SU-DHL-6 (cell line): Measurements from ENCODE around the gene RCAN2.

Experiments
- H2AFZ ChIP-seq: fragments of 200-600 bp; sonication (generic); 2 replicates; pipeline ENCODE4 v1.6.1; 2014; ENCODE audit warnings: low read depth, mild to moderate bottlenecking, moderate library complexity, mixed read lengths, antibody characterized with exemption, low read length; ENCODE audit not compliant: severe bottlenecking
- H3F3A ChIP-seq: fragments of 200-600 bp; shearing (Covaris generic); 2 replicates; pipeline ENCODE4 v1.6.0; 2016; ENCODE audit warnings: antibody characterized with exemption, mild to moderate bottlenecking; ENCODE audit not compliant: insufficient read depth
- H3K27ac ChIP-seq: fragments of 200-600 bp; sonication (generic); 2 replicates; pipeline ENCODE4 v1.5.1; 2016; ENCODE audit warnings: low read depth, mild to moderate bottlenecking, low read length, moderate library complexity, mixed read lengths
- H3K27me3 ChIP-seq: fragments of 200-600 bp; sonication (generic), shearing (Covaris generic); 2 replicates; pipeline ENCODE4 v1.6.0; 2014; ENCODE audit warnings: mild to moderate bottlenecking, low read length
- H3K36me3 ChIP-seq: fragments of 200-600 bp; sonication (generic); 2 replicates; pipeline ENCODE4 v1.6.1; 2014; ENCODE audit warnings: mild to moderate bottlenecking, low read length, mixed read lengths
- H3K4me2 ChIP-seq: fragments of 300-600, 200-600 bp; shearing (Covaris generic), sonication (generic); 2 replicates; pipeline ENCODE4 v1.6.0; 2014; ENCODE audit warnings: low read length, low read depth, mild to moderate bottlenecking; ENCODE audit not compliant: poor library complexity, severe bottlenecking
- H3K4me3 ChIP-seq: fragments of 200-600 bp; sonication (generic); 2 replicates; pipeline ENCODE4 v1.5.1; 2014; ENCODE audit warnings: antibody characterized with exemption, low read length, mild to moderate bottlenecking, mixed read lengths; ENCODE audit not compliant: insufficient read depth, poor library complexity, severe bottlenecking
- H3K79me2 ChIP-seq: fragments of 200-600 bp; sonication (generic); 2 replicates; pipeline ENCODE4 v1.6.1; 2014; ENCODE audit warnings: mild to moderate bottlenecking, low read length, moderate library complexity; ENCODE audit not compliant: insufficient read depth
- H3K9ac ChIP-seq: fragments of 200-600 bp; sonication (generic); 2 replicates; pipeline ENCODE4 v1.7.0; 2014; ENCODE audit warnings: mild to moderate bottlenecking, low read length
- H3K9me2 ChIP-seq: fragments of 200-600 bp; sonication (generic); replicated peaks from 2 replicates; pipeline ENCODE4 v1.6.1; 2014; ENCODE audit warnings: low read length; ENCODE audit not compliant: insufficient read depth
- H3K9me3 ChIP-seq: fragments of 200-600 bp; sonication (generic); 2 replicates; pipeline ENCODE4 v1.6.1; 2014; ENCODE audit warnings: low read length, mixed read lengths; ENCODE audit not compliant: insufficient read depth
- H4K20me1 ChIP-seq: fragments of 200-600 bp; sonication (generic); 2 replicates; pipeline ENCODE4 v1.6.1; 2014; ENCODE audit warnings: low read depth, mild to moderate bottlenecking, antibody characterized with exemption, low read length, moderate library complexity, mixed read lengths
- CTCF ChIP-seq: fragments of 200-600 bp; sonication (generic); IDR thresholded peaks from one replicate; pipeline ENCODE4 v1.5.1; 2017; ENCODE audit warnings: antibody characterized with exemption, mild to moderate bottlenecking, low read length, moderate library complexity; ENCODE audit not compliant: insufficient read depth, poor library complexity, severe bottlenecking
- EZH2phosphoT487 ChIP-seq: fragments of 200-600 bp; sonication (generic), shearing (Covaris generic); conservative IDR thresholded peaks from 2 replicates; pipeline ENCODE4 v1.6.1; 2018; ENCODE audit warnings: mild to moderate bottlenecking, antibody characterized with exemption, low read length, moderate library complexity, mixed read lengths

Gene RCAN2

DNA sequence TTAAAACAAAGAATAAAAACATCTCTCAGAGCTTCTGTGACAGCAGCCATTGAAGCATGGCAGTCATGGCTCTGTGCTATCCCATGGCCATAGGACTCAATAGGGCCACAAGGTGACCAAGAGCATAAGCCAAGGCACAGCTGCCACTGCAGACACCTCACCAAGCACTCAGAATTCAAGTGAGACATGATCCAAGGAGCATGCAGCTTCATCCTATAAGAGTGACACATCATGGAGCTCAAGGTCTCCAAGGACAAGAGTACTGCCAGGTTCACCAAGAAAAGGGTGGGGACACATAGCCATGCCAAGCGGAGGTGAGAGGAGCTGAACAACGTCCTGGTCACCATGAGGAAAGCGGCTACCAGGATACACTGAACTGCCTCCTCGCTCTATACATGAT is 53.0 kb downstream of the RCAN2 start:
- H3K79me2 ChIP-seq, result no peaks in the 10 kb centered on the region
- H3K4me2 ChIP-seq, result no peak overlapping the region
- no peak overlapping the region for H3K9ac ChIP-seq
- no peaks in the 10 kb centered on the region for H4K20me1 ChIP-seq
- TF ChIP-seq CTCF, result no peak
- no peak for TF ChIP-seq EZH2phosphoT487
- no peak overlapping the region for H3K27ac ChIP-seq
- no peaks in the 10 kb centered on the region for H3K36me3 ChIP-seq
- no peaks in the 10 kb centered on the region for H3K27me3 ChIP-seq
- H3K4me3 ChIP-seq, result no peak overlapping the region
- no peaks in the 10 kb centered on the region for H3F3A ChIP-seq
- no peaks in the 10 kb centered on the region for H3K9me2 ChIP-seq
- H3K9me3 ChIP-seq, result no peaks in the 10 kb centered on the region
- H2AFZ ChIP-seq, result no peak overlapping the region

DNA sequence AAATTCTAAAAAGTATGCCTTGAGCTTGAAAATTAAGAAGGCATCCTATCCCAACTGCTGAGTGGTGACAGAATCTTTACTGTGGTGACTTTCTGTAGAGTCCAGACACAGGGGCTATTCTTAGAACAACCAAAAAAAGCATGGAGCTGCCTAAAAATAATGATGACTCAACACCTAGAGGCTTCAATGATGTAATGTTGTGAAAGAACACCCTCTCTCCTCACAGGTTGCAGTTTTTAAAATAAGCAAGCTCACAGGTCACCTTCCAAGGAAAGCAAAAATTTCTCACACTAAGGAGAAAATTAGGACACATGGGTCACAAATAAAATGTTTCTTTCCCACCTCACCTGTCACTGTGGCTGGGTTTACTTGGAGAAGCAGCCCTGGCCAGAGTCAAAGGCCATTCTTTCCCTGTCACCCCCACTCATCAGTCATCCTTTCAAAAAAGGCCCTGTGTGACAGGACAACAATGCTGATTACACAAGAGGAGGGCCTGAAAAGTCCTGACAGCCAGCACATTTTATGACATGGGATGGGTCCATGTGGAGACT is 53.5 kb downstream of the RCAN2 start:
- TF ChIP-seq CTCF, result no peak
- TF ChIP-seq EZH2phosphoT487, result no peak
- Histone ChIP-seq H3K36me3 (no peaks in the 10 kb centered on the region), H3K9ac (no peak overlapping the region), H3K9me3 (no peaks in the 10 kb centered on the region), H3K4me3 (no peak overlapping the region), H3K27ac (no peak overlapping the region), H3K79me2 (no peaks in the 10 kb centered on the region), H3K27me3 (no peaks in the 10 kb centered on the region), H2AFZ (no peak overlapping the region), H3K4me2 (no peak overlapping the region), H4K20me1 (no peaks in the 10 kb centered on the region), H3K9me2 (no peaks in the 10 kb centered on the region), H3F3A (no peaks in the 10 kb centered on the region)

- Histone ChIP-seq H3F3A (no peaks in the 10 kb centered on the region), H3K9me3 (no peaks in the 10 kb centered on the region), H3K9me2 (no peaks in the 10 kb centered on the region), H3K27me3 (no peaks in the 10 kb centered on the region), H3K27ac (no peak overlapping the region), H4K20me1 (no peaks in the 10 kb centered on the region), H3K4me3 (no peak overlapping the region), H3K79me2 (no peaks in the 10 kb centered on the region), H3K36me3 (no peaks in the 10 kb centered on the region), H3K4me2 (no peak overlapping the region), H2AFZ (no peak overlapping the region), H3K9ac (no peak overlapping the region)
- TF ChIP-seq CTCF (no peak), EZH2phosphoT487 (no peak)
Measured at GRCh38 chr6:46422619-46423018, 68.6 kb downstream of the RCAN2 start.
